ENCODE results near the gene TBRG1.

Gene TBRG1

DNA sequence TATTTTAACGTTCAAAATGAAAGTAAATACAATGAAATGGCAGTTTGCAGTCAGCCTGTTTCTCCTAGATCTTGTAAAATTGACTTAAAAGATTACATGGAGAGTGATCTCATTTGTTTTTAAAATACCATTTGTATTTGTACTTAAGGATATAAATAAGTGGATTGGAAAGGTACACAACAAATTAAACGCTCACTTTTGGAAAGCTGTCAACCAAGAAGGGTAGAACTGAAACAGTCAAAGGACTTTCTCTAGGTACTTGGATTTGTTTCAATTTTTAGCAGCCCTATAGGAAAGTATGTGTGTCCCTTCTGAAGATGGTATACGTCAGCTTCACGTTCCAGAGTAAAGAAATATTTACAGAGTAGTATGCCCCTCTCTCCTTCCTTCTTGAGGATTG is 7.3 kb downstream of the TBRG1 start:
- TF ChIP-seq, protein P1, sequence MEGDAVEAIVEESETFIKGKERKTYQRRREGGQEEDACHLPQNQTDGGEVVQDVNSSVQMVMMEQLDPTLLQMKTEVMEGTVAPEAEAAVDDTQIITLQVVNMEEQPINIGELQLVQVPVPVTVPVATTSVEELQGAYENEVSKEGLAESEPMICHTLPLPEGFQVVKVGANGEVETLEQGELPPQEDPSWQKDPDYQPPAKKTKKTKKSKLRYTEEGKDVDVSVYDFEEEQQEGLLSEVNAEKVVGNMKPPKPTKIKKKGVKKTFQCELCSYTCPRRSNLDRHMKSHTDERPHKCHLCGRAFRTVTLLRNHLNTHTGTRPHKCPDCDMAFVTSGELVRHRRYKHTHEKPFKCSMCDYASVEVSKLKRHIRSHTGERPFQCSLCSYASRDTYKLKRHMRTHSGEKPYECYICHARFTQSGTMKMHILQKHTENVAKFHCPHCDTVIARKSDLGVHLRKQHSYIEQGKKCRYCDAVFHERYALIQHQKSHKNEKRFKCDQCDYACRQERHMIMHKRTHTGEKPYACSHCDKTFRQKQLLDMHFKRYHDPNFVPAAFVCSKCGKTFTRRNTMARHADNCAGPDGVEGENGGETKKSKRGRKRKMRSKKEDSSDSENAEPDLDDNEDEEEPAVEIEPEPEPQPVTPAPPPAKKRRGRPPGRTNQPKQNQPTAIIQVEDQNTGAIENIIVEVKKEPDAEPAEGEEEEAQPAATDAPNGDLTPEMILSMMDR (conservative IDR thresholded peaks at IDR 0.05; ENCODE audit: control insufficient read depth, insufficient read depth, low read depth, low read length): no peak
- DNase-seq (ENCODE audit: low read depth): no peak
- no peak overlapping the region for H3K4me3 ChIP-seq (ENCODE audit: control insufficient read depth, low read depth, low read length)

GRCh38 chr11:124633355-124633754 is 10.7 kb downstream of the TBRG1 start:
- TF ChIP-seq, protein P1 (conservative IDR thresholded peaks at IDR 0.05; ENCODE audit: control insufficient read depth, insufficient read depth, low read depth, low read length): peak; percentile 37
- no peak overlapping the region for H3K4me3 ChIP-seq (ENCODE audit: control insufficient read depth, low read depth, low read length)
- peak; percentile 25 for DNase-seq (ENCODE audit: low read depth)

DNA sequence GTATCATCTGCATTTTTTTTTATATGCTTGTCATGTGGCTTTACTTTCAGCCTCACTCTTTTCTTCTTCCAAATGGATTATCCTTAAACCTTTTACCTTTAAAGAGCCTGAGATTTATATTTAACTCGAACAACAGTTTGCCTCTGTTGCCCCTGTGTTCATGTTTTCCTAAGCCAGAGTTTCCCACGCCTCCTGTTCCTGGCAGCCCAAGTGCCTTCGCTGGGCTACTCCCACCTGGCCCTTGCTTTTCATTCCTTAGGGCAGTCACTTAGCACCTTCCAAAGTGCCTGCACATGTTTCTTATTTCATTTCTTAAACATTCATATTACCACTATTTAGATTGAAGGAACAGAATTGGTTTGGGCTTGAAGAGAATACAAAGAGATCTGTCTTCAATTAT is 13.3 kb downstream of the TBRG1 start:
- no peak overlapping the region for H3K4me3 ChIP-seq (ENCODE audit: control insufficient read depth, low read depth, low read length)
- TF ChIP-seq, protein P1 (conservative IDR thresholded peaks at IDR 0.05; ENCODE audit: control insufficient read depth, insufficient read depth, low read depth, low read length): no peak
- no peak for DNase-seq (ENCODE audit: low read depth)

DNA sequence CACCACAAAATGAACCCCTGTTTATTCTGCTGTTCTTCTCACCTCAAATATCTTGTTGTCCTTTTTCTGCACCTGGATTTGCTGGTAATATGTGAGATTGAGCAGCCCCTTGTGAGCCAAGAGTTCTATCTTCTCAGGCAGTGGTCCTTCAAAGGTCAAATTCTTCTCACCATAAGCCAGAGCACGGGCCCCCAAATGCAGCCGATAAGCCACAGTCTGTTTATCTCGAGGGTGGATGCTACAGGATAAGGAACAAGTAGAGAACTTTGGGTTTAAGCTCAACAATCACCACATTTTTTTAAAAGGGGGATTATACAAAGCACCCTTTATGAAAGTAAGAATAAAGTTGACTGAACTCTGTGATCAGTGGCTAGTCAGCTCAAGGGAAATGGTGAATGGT is 15.8 kb downstream of the TBRG1 start:
- TF ChIP-seq, protein P1 (conservative IDR thresholded peaks at IDR 0.05; ENCODE audit: control insufficient read depth, insufficient read depth, low read depth, low read length): no peak
- no peak overlapping the region for H3K4me3 ChIP-seq (ENCODE audit: control insufficient read depth, low read depth, low read length)
- DNase-seq (ENCODE audit: low read depth): no peak

GRCh38 chr11:124639186-124639585 is 16.5 kb downstream of the TBRG1 start:
- DNase-seq (ENCODE audit: low read depth): no peak
- TF ChIP-seq, protein P1 (conservative IDR thresholded peaks at IDR 0.05; ENCODE audit: control insufficient read depth, insufficient read depth, low read depth, low read length): no peak
- no peak overlapping the region for H3K4me3 ChIP-seq (ENCODE audit: control insufficient read depth, low read depth, low read length)

DNA sequence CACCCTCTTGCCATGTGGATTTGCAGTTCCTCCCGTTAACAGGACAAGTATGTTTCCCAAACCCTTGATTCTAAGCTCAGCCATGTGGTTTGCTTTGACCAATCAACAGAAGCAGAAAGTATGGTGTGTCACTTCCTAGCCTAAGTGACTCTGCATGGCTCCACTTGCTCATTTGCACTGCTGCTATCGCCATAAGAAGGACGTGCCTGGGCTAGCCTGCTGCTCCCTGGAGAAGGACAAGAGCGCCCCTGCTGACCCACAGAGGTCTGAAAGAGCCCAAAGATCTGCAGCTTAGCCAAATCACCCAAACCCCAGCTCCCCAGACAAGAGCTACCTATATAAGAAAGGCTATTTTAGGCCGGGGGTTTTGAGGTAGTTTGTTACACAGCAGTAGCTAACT is 18.0 kb downstream of the TBRG1 start:
- no peak overlapping the region for H3K4me3 ChIP-seq (ENCODE audit: control insufficient read depth, low read depth, low read length)
- TF ChIP-seq, protein P1 (conservative IDR thresholded peaks at IDR 0.05; ENCODE audit: control insufficient read depth, insufficient read depth, low read depth, low read length): no peak
- DNase-seq (ENCODE audit: low read depth): peak; percentile 15

- no peak for DNase-seq (ENCODE audit: low read depth)
- no peak overlapping the region for H3K4me3 ChIP-seq (ENCODE audit: control insufficient read depth, low read depth, low read length)
- TF ChIP-seq, protein P1 (conservative IDR thresholded peaks at IDR 0.05; ENCODE audit: control insufficient read depth, insufficient read depth, low read depth, low read length): no peak
These were observed 20.0 kb downstream of the TBRG1 start for GRCh38 chr11:124642628-124643027.

All from fibroblast of mammary gland (primary cell).